Endothelial cell of umbilical vein (primary cell): ENCODE data around the gene KAT14. TPM values are rescaled to one million over a fixed set of nuclear protein-coding genes. Genes with fewer than 3 reads are reported as not detected.
"Not testable (repeated sequence)": the region's sequence is repeated elsewhere in the genome, so short reads cannot be mapped to it uniquely, and the experiment has no call there.

Experiments used
- BruUV-seq: library from RNA; stranded (reverse); fragments of 400-500 nt; replicated peaks from 2 replicates; lab custom pipeline; 2021; lab: Mats Ljungman, UMichigan
- CTCF ChIA-PET: fragments of 300-600, 350-600 bp; sonication (Branson Sonifier 250); formaldehyde crosslinking; loops from one replicate; lab custom pipeline; 2021; ENCODE audit warnings: antibody characterized with exemption, inconsistent platforms; lab: Charles Lee
- POLR2A ChIA-PET: fragments of 300-600, 350-600 bp; sonication (Branson Sonifier 250); formaldehyde crosslinking; loops from one replicate; lab custom pipeline; 2021; ENCODE audit warnings: antibody characterized with exemption, inconsistent platforms; lab: Charles Lee
- DNase-seq: peaks from one replicate; pipeline ENCODE4 v3.0.0-alpha.2; 2011; ENCODE audit warnings: low read depth, low spot score
- FAIRE-seq: peaks from 2 replicates; lab custom pipeline; 2011; peaks lifted over from hg19 to GRCh38; lab: Jason Lieb, UNC
- H2AFZ ChIP-seq: 2 replicates; pipeline ENCODE4 v1.6.0; 2012; ENCODE audit warnings: low read depth, low read length, control low read depth, inconsistent platforms
- H3K27ac ChIP-seq: 2 replicates; pipeline ENCODE4 v1.5.1; 2011; ENCODE audit warnings: low read depth, mild to moderate bottlenecking, control low read depth, low read length, moderate library complexity; ENCODE audit not compliant: insufficient read depth
- H3K27me3 ChIP-seq, 2 experiments: 2 replicates each; pipeline versions ENCODE4 v1.6.0 to v1.6.1; 2011; ENCODE audit warnings: low read length in 2 of 2, mixed read lengths in 1 of 2; ENCODE audit not compliant: control insufficient read depth in 2 of 2, insufficient read depth in 2 of 2
- H3K36me3 ChIP-seq, 2 experiments: 2 replicates in 1 of 2; 3 replicates in 1 of 2; pipeline ENCODE4 v1.5.1; 2011; ENCODE audit warnings: low read length in 2 of 2, mild to moderate bottlenecking in 1 of 2, moderate library complexity in 1 of 2; ENCODE audit not compliant: control insufficient read depth in 2 of 2, insufficient read depth in 2 of 2; ENCODE audit errors: extremely low read depth in 1 of 2
- H3K4me1 ChIP-seq: 3 replicates; pipeline ENCODE4 v1.5.1; 2011; ENCODE audit warnings: mild to moderate bottlenecking, low read length; ENCODE audit not compliant: control insufficient read depth, insufficient read depth; ENCODE audit errors: extremely low read depth
- H3K4me2 ChIP-seq: 2 replicates; pipeline ENCODE4 v1.6.1; 2011; ENCODE audit warnings: low read length, control low read depth, mixed read lengths; ENCODE audit not compliant: insufficient read depth
- H3K4me3 ChIP-seq, 3 experiments: fragments of 200-600 bp in 1 of 3; sonication (generic), shearing (Covaris generic) in 1 of 3; replicated peaks in 1 of 3; 2 replicates each; pipeline ENCODE4 v1.5.1; 2011 to 2016; ENCODE audit warnings: control low read depth in 3 of 3, low read length in 3 of 3, mild to moderate bottlenecking in 2 of 3, inconsistent platforms in 1 of 3, low read depth in 1 of 3, moderate library complexity in 1 of 3; ENCODE audit not compliant: insufficient read depth in 1 of 3
- H3K79me2 ChIP-seq: 2 replicates; pipeline ENCODE4 v1.6.0; 2012; ENCODE audit warnings: low read length, inconsistent platforms; ENCODE audit not compliant: control insufficient read depth, insufficient read depth
- H3K9ac ChIP-seq: replicated peaks from 2 replicates; pipeline ENCODE3; 2011; ENCODE audit warnings: low read length, control low read depth; ENCODE audit not compliant: insufficient read depth; ENCODE audit errors: extremely low read depth
- H3K9me1 ChIP-seq: replicated peaks from 3 replicates; pipeline ENCODE4 v1.6.0; 2011; ENCODE audit warnings: mild to moderate bottlenecking, low read length; ENCODE audit not compliant: control insufficient read depth, insufficient read depth; ENCODE audit errors: extremely low read depth
- H3K9me3 ChIP-seq: replicated peaks from 2 replicates; pipeline ENCODE4 v1.5.1; 2012; ENCODE audit warnings: low read length, inconsistent platforms; ENCODE audit not compliant: control insufficient read depth, insufficient read depth
- H4K20me1 ChIP-seq: replicated peaks from 2 replicates; pipeline ENCODE3; 2011; ENCODE audit warnings: mild to moderate bottlenecking, low read length; ENCODE audit not compliant: control insufficient read depth, insufficient read depth; ENCODE audit errors: extremely low read depth
- EZH2 ChIP-seq: IDR thresholded peaks from 2 replicates; pipeline ENCODE4 v1.6.1; 2012; ENCODE audit warnings: borderline replicate concordance, low read depth, mild to moderate bottlenecking, moderate library complexity, low read length, inconsistent platforms; ENCODE audit not compliant: severe bottlenecking
- FOS ChIP-seq: IDR thresholded peaks from 2 replicates; pipeline ENCODE4 v1.6.1; 2011; ENCODE audit warnings: mild to moderate bottlenecking, low read length, moderate library complexity, borderline replicate concordance; ENCODE audit not compliant: insufficient read depth
- JUN ChIP-seq: IDR thresholded peaks from 2 replicates; pipeline ENCODE4 v1.6.1; 2011; ENCODE audit warnings: borderline replicate concordance, low read depth; ENCODE audit not compliant: insufficient read length, insufficient read depth
- MAX ChIP-seq: IDR thresholded peaks from 2 replicates; pipeline ENCODE4 v1.6.1; 2011; ENCODE audit not compliant: insufficient read depth, insufficient read length
- MYC ChIP-seq: IDR thresholded peaks from one replicate; pipeline ENCODE4 v1.6.1; 2011; ENCODE audit warnings: mild to moderate bottlenecking, low read depth, low read length
- POLR2A ChIP-seq: IDR thresholded peaks from 2 replicates; pipeline ENCODE4 v1.6.1; 2012; ENCODE audit warnings: low read depth, mild to moderate bottlenecking, control low read depth, low read length
- POLR2AphosphoS5 ChIP-seq: IDR thresholded peaks from 2 replicates; pipeline ENCODE4 v1.6.1; 2012; ENCODE audit warnings: low read depth, mild to moderate bottlenecking, control low read depth, low read length, moderate library complexity; ENCODE audit not compliant: insufficient read depth
- dilution Hi-C: fragments of 300-500 bp; cut with MboI; formaldehyde crosslinking; loops from one replicate; pipeline ENCODE4 v1.15.0; 2019; ENCODE audit warnings: low sequenced_read_pairs; ENCODE audit not compliant: extremely low pct_ligation_motif_present
- intact Hi-C: fragments of 100-400 bp; cut with micrococcal nuclease; formaldehyde crosslinking; loops from one replicate; pipeline ENCODE4 v1.10.0; 2022
- polyA plus RNA-seq, 4 experiments: library from polyadenylated mRNA; depleted of rRNA in 3 of 4; stranded (reverse) in 3 of 4; unstranded in 1 of 4; fragments of >200 nt; gene quantifications; 2 replicates each; pipeline versions ENCODE4 v1.2.1 to v1.2.3, GENCODE V29; 2011 to 2012; ENCODE audit warnings: missing spikeins in 1 of 4
- small RNA-seq: library from RNA; depleted of rRNA; stranded (forward); fragments of <200 nt; gene quantifications from one replicate; pipeline ENCODE3, GENCODE V24; 2012; ENCODE audit warnings: low replicate concordance, low read depth; ENCODE audit not compliant: insufficient read depth, insufficient read length
- total RNA-seq: library from RNA; stranded (reverse); gene quantifications from 2 replicates; pipeline ENCODE4 v1.2.3, GENCODE V29; 2021

Gene KAT14
- total and polyA plus RNA-seq, 2 donors (not counting 3 experiments of a cell fraction or from before 2014, with no cell fraction given): 6.7 to 11.7 TPM

GRCh38 chr20:18226741-18227140 is 89.1 kb downstream of the KAT14 start:
- H3K36me3 ChIP-seq, H3K4me2 ChIP-seq, H2AFZ ChIP-seq, H4K20me1 ChIP-seq, BruUV-seq, H3K9me1 ChIP-seq, H3K27me3 ChIP-seq, H3K27ac ChIP-seq, H3K9ac ChIP-seq, POLR2A ChIA-PET, H3K79me2 ChIP-seq, H3K4me3 ChIP-seq, dilution Hi-C loops, H3K9me3 ChIP-seq, intact Hi-C loops, CTCF ChIA-PET, DNase-seq, FAIRE-seq: not testable (repeated sequence)
- H3K4me1 ChIP-seq: peaks cover 14% of the 10 kb centered on the region

GRCh38 chr20:18233408-18233943 is 95.8 kb downstream of the KAT14 start:
- Histone ChIP-seq H4K20me1 (no peaks in the 10 kb centered on the region), H3K9me3 (no peaks in the 10 kb centered on the region), H3K79me2 (no peaks in the 10 kb centered on the region), H3K27ac (no peak overlapping the region), H3K27me3 (no peaks in the 10 kb centered on the region), H3K9ac (no peak overlapping the region), H2AFZ (no peak overlapping the region), H3K4me1 (no peaks in the 10 kb centered on the region), H3K9me1 (no peaks in the 10 kb centered on the region), H3K4me2 (no peak overlapping the region), H3K36me3 (no peaks in the 10 kb centered on the region), H3K4me3 (no peak overlapping the region)
- CTCF ChIA-PET: no interaction called here
- dilution Hi-C loops (no loop called here), intact Hi-C loops (no loop called here)
- DNase-seq (no peak), FAIRE-seq (no peak)
- TF ChIP-seq JUN: no peak
- no peak for TF ChIP-seq MAX
- TF ChIP-seq EZH2: no peak
- TF ChIP-seq POLR2AphosphoS5: no peak
- TF ChIP-seq FOS: no peak
- TF ChIP-seq MYC: no peak
- TF ChIP-seq POLR2A: no peak
- POLR2A ChIA-PET: no interaction called here
- BruUV-seq: no TSS peak

Small RNA genes lying within 50 kb of the gene (small RNA-seq; reads per million reads assigned to genes)
- gene RF00019: not detected
- not detected for gene RNU7-137P

Other genes starting within 250 kb of the KAT14 start
- 109 and 121 TPM in 2 replicates for gene SNX5, start 169.1 kb upstream of the KAT14 start, total RNA-seq
- 76.2 and 77.2 TPM in 2 replicates for gene SNX5, start 169.1 kb upstream of the KAT14 start, polyA plus RNA-seq
- gene MGME1, start 168.8 kb upstream of the KAT14 start, total RNA-seq: 18.0 and 26.2 TPM in 2 replicates
- 7.8 and 8.9 TPM in 2 replicates for gene MGME1, start 168.8 kb upstream of the KAT14 start, polyA plus RNA-seq
- gene OVOL2, start 79.9 kb upstream of the KAT14 start, total RNA-seq: not detected in 2 replicates
- gene OVOL2, start 79.9 kb upstream of the KAT14 start, polyA plus RNA-seq: not detected in 2 replicates
- 11.4 and 12.9 TPM in 2 replicates for gene PET117, start within 50 bp of the KAT14 start, total RNA-seq
- 4.1 and 4.6 TPM in 2 replicates for gene PET117, start within 50 bp of the KAT14 start, polyA plus RNA-seq
- 11.1 and 12.2 TPM in 2 replicates for gene ZNF133, start 150.7 kb downstream of the KAT14 start, total RNA-seq
- gene ZNF133, start 150.7 kb downstream of the KAT14 start, polyA plus RNA-seq: 13.8 and 15.1 TPM in 2 replicates